Measurements from ENCODE around the gene GET3.

The GET3 gene

GRCh38 chr19:12748489-12748888 lies 11.2 kb downstream of the GET3 start:
- no peak for DNase-seq (ENCODE audit: low read depth)
- H3K4me3 ChIP-seq (ENCODE audit: low read depth, low read length): no peak overlapping the region

GRCh38 chr19:12749938-12750521 lies 12.7 kb downstream of the GET3 start:
- no peak overlapping the region for H3K4me3 ChIP-seq (ENCODE audit: low read depth, low read length)
- DNase-seq (ENCODE audit: low read depth): no peak

GRCh38 chr19:12750851-12751250 lies 13.6 kb downstream of the GET3 start:
- no peak for DNase-seq (ENCODE audit: low read depth)
- no peak overlapping the region for H3K4me3 ChIP-seq (ENCODE audit: low read depth, low read length)

- no peak within 1 kb of the TSS for H3K4me3 ChIP-seq (ENCODE audit: low read depth, low read length)
These were observed 14.3 kb downstream of the GET3 start, which contains the start of gene BEST2 for GRCh38 chr19:12751635-12752034. BEST2 (plus strand) TSS chr19:12751791; CDS start chr19:12752593, 802 bp downstream.

GRCh38 chr19:12752056-12752781 lies 14.9 kb downstream of the GET3 start:
- no peak for DNase-seq (ENCODE audit: low read depth)
- no peak overlapping the region for H3K4me3 ChIP-seq (ENCODE audit: low read depth, low read length)

More at GRCh38 chr19:12751635-12752034, 14.3 kb downstream of the GET3 start, which contains the start of gene BEST2:
- DNase-seq (ENCODE audit: low read depth): no peak

- H3K4me3 ChIP-seq (ENCODE audit: low read depth, low read length): no peak overlapping the region
These were observed 17.3 kb downstream of the GET3 start for GRCh38 chr19:12754465-12755196.

GRCh38 chr19:12756150-12756883 lies 19.0 kb downstream of the GET3 start:
- H3K4me3 ChIP-seq (ENCODE audit: low read depth, low read length): no peak overlapping the region
- DNase-seq (ENCODE audit: low read depth): no peak

More at GRCh38 chr19:12754465-12755196, 17.3 kb downstream of the GET3 start:
- DNase-seq (ENCODE audit: low read depth): no peak

GRCh38 chr19:12757544-12758274 lies 20.4 kb downstream of the GET3 start:
- DNase-seq (ENCODE audit: low read depth): no peak
- peak overlapping the region; percentile 45 for H3K4me3 ChIP-seq (ENCODE audit: low read depth, low read length)

GRCh38 chr19:12759686-12760085 lies 22.4 kb downstream of the GET3 start:
- no peak for DNase-seq (ENCODE audit: low read depth)
- H3K4me3 ChIP-seq (ENCODE audit: low read depth, low read length): no peak overlapping the region

- DNase-seq (ENCODE audit: low read depth): no peak
These were observed 25.8 kb downstream of the GET3 start for GRCh38 chr19:12763100-12763499.

GRCh38 chr19:12764698-12765097 lies 27.4 kb downstream of the GET3 start:
- no peak for DNase-seq (ENCODE audit: low read depth)
- no peak overlapping the region for H3K4me3 ChIP-seq (ENCODE audit: low read depth, low read length)

More at GRCh38 chr19:12763100-12763499, 25.8 kb downstream of the GET3 start:
- H3K4me3 ChIP-seq (ENCODE audit: low read depth, low read length): no peak overlapping the region

GRCh38 chr19:12766051-12766521 lies 28.8 kb downstream of the GET3 start:
- DNase-seq (ENCODE audit: low read depth): no peak
- H3K4me3 ChIP-seq (ENCODE audit: low read depth, low read length): peak overlapping the region; percentile 57

- H3K4me3 ChIP-seq (ENCODE audit: low read depth, low read length): no peak overlapping the region
- DNase-seq (ENCODE audit: low read depth): no peak
These were observed 29.9 kb downstream of the GET3 start for GRCh38 chr19:12767150-12767549.

GRCh38 chr19:12767666-12768065 lies 30.4 kb downstream of the GET3 start:
- H3K4me3 ChIP-seq (ENCODE audit: low read depth, low read length): no peak overlapping the region

GRCh38 chr19:12769689-12770088 lies 32.4 kb downstream of the GET3 start:
- DNase-seq (ENCODE audit: low read depth): no peak
- H3K4me3 ChIP-seq (ENCODE audit: low read depth, low read length): no peak overlapping the region

More at GRCh38 chr19:12767666-12768065, 30.4 kb downstream of the GET3 start:
- DNase-seq (ENCODE audit: low read depth): no peak

- H3K4me3 ChIP-seq (ENCODE audit: low read depth, low read length): no peak overlapping the region
- no peak for DNase-seq (ENCODE audit: low read depth)
These were observed 33.6 kb downstream of the GET3 start for GRCh38 chr19:12770922-12771321.

GRCh38 chr19:12772323-12772722 lies 35.0 kb downstream of the GET3 start:
- no peak overlapping the region for H3K4me3 ChIP-seq (ENCODE audit: low read depth, low read length)
- no peak for DNase-seq (ENCODE audit: low read depth)

- no peak for DNase-seq (ENCODE audit: low read depth)
- H3K4me3 ChIP-seq (ENCODE audit: low read depth, low read length): no peak overlapping the region
These were observed 36.3 kb downstream of the GET3 start for GRCh38 chr19:12773571-12773970.
